ENCODE measurements around the gene SPG11. TPM values are rescaled to one million over a fixed set of nuclear protein-coding genes. Genes with fewer than 3 reads are reported as not detected.

Gene SPG11
- total and polyA plus RNA-seq, 2 of the 13 experiments (the other 11 are each of a cell fraction or from before 2014, with no cell fraction given), result 31.5 to 40.7 TPM

GRCh38 chr15:44535523-44536301, 127.8 kb downstream of the SPG11 start (continued):
- TF ChIP-seq ZBTB3 (CRISPR knock-in tag; IDR thresholded peaks at IDR 0.05; ENCODE audit: borderline replicate concordance, low read depth) (peak; percentile 3; the same call in 1 of the 2 replicates), NFKB2 (CRISPR knock-in tag; IDR thresholded peaks at IDR 0.05; ENCODE audit: borderline replicate concordance) (no peak), ZNF746 (CRISPR knock-in tag; IDR thresholded peaks at IDR 0.05) (no peak), ZBTB8A (CRISPR knock-in tag; IDR thresholded peaks at IDR 0.05; ENCODE audit: borderline replicate concordance, low read depth) (no peak; the same call in 1 of the 2 replicates), KAT7 (CRISPR knock-in tag; IDR thresholded peaks at IDR 0.05; ENCODE audit: borderline replicate concordance) (0 out of 2 replicates have a peak, but pooled peaks have one; percentile 35), PAF1 (CRISPR knock-in tag; IDR thresholded peaks at IDR 0.05) (no peak)

GRCh38 chr15:44535092-44535491, 128.4 kb downstream of the SPG11 start:
- FAIRE-seq, result no peak
- ChIA-PET CTCF (ENCODE audit: low intra/inter-chr PET ratio, low total read pairs) (no interaction called here), POLR2A (no interaction called here)
- intact Hi-C loops (cut with micrococcal nuclease; ENCODE audit: unreplicated experiment) (no loop called here), in situ Hi-C loops (cut with HindIII; ENCODE audit: extremely low pct_ligation_motif_present, low pct_unique_long_range_greater_than_20kb) (no loop called here)
- H3K9me3 ChIP-seq (ENCODE audit: low read length), result no peaks in the 10 kb centered on the region
- peaks cover 25% of the 10 kb centered on the region for H3K79me2 ChIP-seq (ENCODE audit: insufficient read depth, low read length)
- no peak overlapping the region for H2AFZ ChIP-seq (ENCODE audit: low read length)
- no peak for DNase-seq (ENCODE audit: low spot score)
- H3K27ac ChIP-seq (ENCODE audit: extremely low read length, insufficient read depth, low read length), result no peak overlapping the region
- H3K4me3 ChIP-seq (replicated peaks in 1 of 3; ENCODE audit: insufficient read depth in 1 of 3, low read depth in 2 of 3, low read length in 3 of 3), result peak overlapping the region in 1 of 3 experiments; percentile 82; a peak in 1 of 6 replicates
- H3K4me1 ChIP-seq (ENCODE audit: insufficient read depth, low read length), result peaks cover 24% of the 10 kb centered on the region
- no peak overlapping the region for H3K9ac ChIP-seq (ENCODE audit: insufficient read depth, low read depth, low read length)
- TF ChIP-seq FUBP1 (CRISPR knock-in tag; IDR thresholded peaks at IDR 0.05; ENCODE audit: borderline replicate concordance) (no peak), MAFG (CRISPR knock-in tag; IDR thresholded peaks at IDR 0.05) (no peak), ZNF225 (CRISPR knock-in tag; IDR thresholded peaks at IDR 0.05) (no peak), ZBTB39 (CRISPR knock-in tag; IDR thresholded peaks at IDR 0.05) (no peak), SP2 (CRISPR knock-in tag; IDR thresholded peaks at IDR 0.05) (no peak), ZNF552 (CRISPR knock-in tag; IDR thresholded peaks at IDR 0.05; ENCODE audit: borderline replicate concordance) (no peak), ZFYVE20 (CRISPR knock-in tag; IDR thresholded peaks at IDR 0.05; ENCODE audit: borderline replicate concordance, low read depth) (no peak), HIVEP1 (CRISPR knock-in tag; IDR thresholded peaks at IDR 0.05) (no peak), HES4 (CRISPR knock-in tag; IDR thresholded peaks at IDR 0.05; ENCODE audit: borderline replicate concordance) (no peak), TBL1XR1 (IDR thresholded peaks at IDR 0.05; ENCODE audit: borderline replicate concordance, low read length, partially characterized antibody) (no peak), KDM6A (CRISPR knock-in tag; IDR thresholded peaks at IDR 0.05; ENCODE audit: low read depth) (no peak), NFKB2 (CRISPR knock-in tag; IDR thresholded peaks at IDR 0.05; ENCODE audit: borderline replicate concordance) (no peak), ZNF205 (CRISPR knock-in tag; IDR thresholded peaks at IDR 0.05) (no peak), ZNF160 (CRISPR knock-in tag; IDR thresholded peaks at IDR 0.05) (no peak), ZMAT3 (CRISPR knock-in tag; conservative IDR thresholded peaks at IDR 0.05) (no peak)
- peak overlapping the region; percentile 79 for H3K4me2 ChIP-seq (ENCODE audit: low read depth, low read length)
- H3K36me3 ChIP-seq (replicated peaks in 1 of 2; ENCODE audit: control insufficient read depth in 1 of 2, insufficient read depth in 2 of 2, low read length in 2 of 2), result 0 out of 5 replicates have a peak, but pooled peaks cover 0 to 2% of the 10 kb centered on the region in 2 experiments
- H3K27me3 ChIP-seq (ENCODE audit: control insufficient read depth in 1 of 2, insufficient read depth in 2 of 2, low read length in 2 of 2), result no peaks in the 10 kb centered on the region; a peak in 1 of 5 replicates
- 97% methylated on average over 8 of the region's 8 CpGs for WGBS (ENCODE audit: low lambda C conversion rate)
- BruUV-seq (replicated peaks), result no TSS peak
- peaks cover 12% of the 10 kb centered on the region; the same call in 1 of the 2 replicates for H4K20me1 ChIP-seq (ENCODE audit: insufficient read depth, low read length)
- ATAC-seq, result no peak
